Measurements from ENCODE around the gene JRKL.
"Not testable (repeated sequence)": the region's sequence is repeated elsewhere in the genome, so short reads cannot be mapped to it uniquely, and the experiment has no call there.

JRKL gene

DNA sequence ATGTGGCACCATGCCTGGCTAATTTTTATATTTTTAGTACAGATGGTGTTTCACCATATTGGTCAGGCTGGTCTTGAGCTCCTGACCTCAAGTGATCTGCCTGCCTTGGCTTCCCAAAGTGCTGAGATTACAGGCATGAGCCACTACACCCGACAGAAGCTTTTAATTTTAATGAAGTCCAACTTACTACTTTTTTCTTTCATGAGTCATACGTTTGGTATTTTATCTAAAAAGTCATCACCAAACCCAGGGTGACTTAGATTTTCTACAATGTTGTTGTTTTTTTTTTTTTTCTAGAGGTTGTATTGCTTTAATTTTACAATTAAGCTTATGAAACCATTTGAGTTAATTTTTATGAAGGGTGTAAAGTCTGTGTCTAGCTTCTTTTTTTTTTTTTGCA lies 34.9 kb downstream of the JRKL start:
- no peak for DNase-seq (ENCODE audit: insufficient read length, low spot score)
- FAIRE-seq, result no peak
- TF ChIP-seq POLR2A (IDR thresholded peaks at IDR 0.05; ENCODE audit: low read depth, low read length), result no peak

DNA sequence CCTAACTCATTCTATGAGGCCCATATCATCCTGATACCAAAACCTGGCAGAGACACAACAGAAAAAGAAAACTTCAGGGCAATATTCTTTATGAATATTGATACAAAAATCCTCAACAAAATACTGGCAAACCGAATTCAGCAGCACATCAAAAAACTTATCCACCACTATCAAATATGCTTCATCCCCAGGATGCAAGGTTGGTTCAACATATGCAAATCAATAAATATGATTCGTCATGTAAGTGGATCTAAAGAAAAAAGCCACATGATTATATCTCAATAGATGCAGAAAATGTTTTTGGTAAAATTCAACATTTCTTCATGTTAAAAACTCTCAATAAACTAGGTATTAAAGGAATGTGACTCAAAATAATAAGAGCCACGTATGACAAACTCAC lies 40.9 kb downstream of the JRKL start:
- no peak for TF ChIP-seq POLR2A (IDR thresholded peaks at IDR 0.05; ENCODE audit: low read depth, low read length)
- no peak for FAIRE-seq
- no peak for DNase-seq (ENCODE audit: insufficient read length, low spot score)

DNA sequence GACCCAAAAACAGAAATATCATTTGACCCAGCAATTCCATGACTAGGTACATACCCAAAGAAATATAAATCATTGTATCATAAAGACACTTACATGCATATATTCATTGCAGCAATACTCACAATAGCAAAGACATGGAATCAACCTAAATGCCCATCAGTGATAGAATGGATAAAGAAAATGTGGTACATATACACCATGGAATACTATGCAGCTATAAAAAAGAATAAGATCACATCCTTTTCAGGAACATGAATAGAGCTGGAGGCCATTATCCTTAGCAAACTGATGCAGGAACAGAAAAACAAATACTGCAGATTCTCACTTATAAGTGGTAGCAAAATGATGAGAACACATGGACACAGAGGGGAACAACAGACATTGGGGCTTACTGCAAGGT lies 42.8 kb downstream of the JRKL start:
- not testable (repeated sequence) for DNase-seq (ENCODE audit: insufficient read length, low spot score); FAIRE-seq

Data from H54 (cell line).